Epidermal melanocyte (primary cell): ENCODE measurements around the gene GLE1.
"Not testable (repeated sequence)": the region's sequence is repeated elsewhere in the genome, so short reads cannot be mapped to it uniquely, and the experiment has no call there.

Experiments
- DNase-seq: peaks from one replicate; pipeline ENCODE4 v3.0.0; 2011; ENCODE audit warnings: low spot score; ENCODE audit not compliant: insufficient read length

The GLE1 gene

GRCh38 chr9:128495804-128496417, 8.6 kb upstream of the GLE1 start:
- DNase-seq, result no peak

- no peak for DNase-seq
Measured at GRCh38 chr9:128497824-128498610, 6.5 kb upstream of the GLE1 start.

- no peak for DNase-seq
Measured at GRCh38 chr9:128498911-128499310, 5.6 kb upstream of the GLE1 start.

DNA sequence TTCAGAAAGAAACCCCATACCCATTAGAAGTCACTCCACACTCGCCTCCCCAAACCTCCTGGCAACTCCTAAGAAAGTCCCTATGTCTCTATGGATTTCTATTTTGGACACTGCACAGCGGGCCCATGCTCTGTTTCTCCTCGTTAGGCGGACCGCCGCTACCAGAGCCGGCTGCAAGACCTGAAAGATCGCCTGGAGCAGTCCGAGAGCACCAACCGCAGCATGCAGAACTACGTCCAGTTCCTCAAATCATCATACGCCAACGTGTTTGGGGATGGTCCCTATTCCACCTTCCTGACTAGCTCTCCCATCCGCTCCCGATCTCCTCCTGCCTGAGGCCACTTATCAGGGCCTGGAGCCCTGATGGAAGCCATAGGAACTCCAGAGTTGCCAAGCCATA, 4.6 kb upstream of the GLE1 start:
- no peak for DNase-seq

- not testable (repeated sequence) for DNase-seq
Measured at GRCh38 chr9:128503415-128503825, 1.1 kb upstream of the GLE1 start.

DNA sequence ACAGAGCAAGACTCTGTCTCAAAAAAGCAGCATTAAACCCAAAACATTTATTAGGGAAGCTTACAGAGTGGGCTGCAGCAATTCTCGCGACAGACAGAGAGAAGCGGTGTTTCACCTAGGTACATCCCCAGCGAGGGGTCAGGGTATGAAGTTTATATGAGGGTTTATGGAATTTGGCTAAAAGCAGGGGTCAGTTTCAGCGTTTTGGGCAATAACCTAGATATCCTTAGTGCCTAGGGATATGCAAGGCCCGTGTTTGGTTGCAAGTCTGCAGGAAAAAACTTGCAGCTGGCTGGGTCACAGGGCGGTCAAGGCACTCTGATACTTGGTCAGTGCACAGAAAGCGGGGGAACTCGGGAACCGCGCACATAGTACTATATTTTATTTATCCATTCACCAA, 649 bp upstream of the GLE1 start:
- DNase-seq, result no peak

DNA sequence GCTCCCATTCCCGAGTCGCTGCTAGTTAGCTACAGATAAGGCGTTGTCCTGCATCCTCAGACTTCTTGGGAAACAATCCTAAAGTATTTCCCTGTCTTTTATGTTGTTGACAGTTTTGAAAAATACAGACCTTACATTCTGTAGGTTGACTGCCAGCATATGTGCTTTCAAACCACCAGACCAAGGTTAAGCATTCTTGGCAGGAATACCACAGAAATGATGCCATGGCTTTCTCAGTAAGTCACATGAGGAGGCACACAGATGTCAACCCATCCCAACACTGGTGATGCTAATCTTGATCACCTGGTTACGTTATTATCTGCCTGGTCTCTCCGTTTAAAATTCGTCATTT, 871 bp downstream of the GLE1 start:
- no peak for DNase-seq

GRCh38 chr9:128505906-128506305, 1.4 kb downstream of the GLE1 start:
- DNase-seq, result not testable (repeated sequence)

DNA sequence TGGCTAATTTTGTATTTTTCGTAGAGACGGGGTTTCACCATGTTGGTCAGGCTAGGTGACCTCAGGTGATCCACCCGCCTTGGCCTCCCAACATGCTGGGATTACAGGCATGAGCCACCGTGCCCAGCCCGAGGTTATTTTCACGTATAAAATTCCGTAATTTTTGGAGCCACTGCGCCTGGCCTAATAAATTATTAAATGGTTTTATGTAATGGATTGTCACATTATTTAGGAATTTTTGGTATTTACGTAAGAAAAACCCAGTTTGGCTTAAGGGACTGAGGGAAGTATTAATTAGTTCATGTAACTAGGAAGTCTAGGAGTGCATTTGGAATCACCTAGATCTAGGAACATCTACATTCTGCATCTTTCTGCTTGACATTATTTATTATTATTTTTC, 8.3 kb downstream of the GLE1 start:
- DNase-seq, result no peak

- no peak for DNase-seq
Measured at GRCh38 chr9:128521956-128522355, 17.4 kb downstream of the GLE1 start.

DNA sequence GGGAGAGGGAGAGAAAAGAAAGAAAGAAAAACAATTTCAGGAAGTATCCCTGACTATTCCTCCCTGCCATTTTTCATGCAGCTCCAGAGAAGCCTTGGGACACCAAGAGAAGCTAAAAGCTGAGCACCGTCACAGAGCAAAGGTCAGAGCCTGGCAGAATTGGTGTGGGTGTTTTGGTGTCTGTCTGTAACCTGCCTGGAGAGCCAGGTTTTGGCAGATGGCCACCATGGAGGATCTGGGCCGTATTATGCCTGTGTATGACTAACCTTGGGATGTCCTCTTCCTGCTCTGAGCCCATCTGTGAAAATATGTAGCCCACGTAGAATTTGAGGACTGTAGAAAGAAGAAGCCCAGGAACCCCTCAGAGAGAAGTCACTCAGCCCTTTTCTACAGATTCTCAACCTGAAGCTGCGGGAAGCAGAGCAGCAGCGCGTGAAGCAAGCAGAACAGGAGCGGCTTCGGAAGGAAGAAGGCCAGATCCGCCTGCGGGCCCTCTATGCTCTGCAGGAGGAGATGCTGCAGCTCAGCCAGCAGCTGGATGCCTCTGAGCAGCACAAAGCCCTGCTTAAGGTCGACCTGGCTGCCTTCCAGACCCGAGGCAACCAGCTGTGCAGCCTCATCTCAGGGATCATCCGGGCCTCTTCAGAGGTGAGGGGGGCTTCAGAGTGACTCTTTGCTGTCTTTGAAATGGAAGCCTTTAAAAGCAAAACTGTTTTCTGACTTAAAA, 18.8 kb downstream of the GLE1 start:
- no peak for DNase-seq

DNA sequence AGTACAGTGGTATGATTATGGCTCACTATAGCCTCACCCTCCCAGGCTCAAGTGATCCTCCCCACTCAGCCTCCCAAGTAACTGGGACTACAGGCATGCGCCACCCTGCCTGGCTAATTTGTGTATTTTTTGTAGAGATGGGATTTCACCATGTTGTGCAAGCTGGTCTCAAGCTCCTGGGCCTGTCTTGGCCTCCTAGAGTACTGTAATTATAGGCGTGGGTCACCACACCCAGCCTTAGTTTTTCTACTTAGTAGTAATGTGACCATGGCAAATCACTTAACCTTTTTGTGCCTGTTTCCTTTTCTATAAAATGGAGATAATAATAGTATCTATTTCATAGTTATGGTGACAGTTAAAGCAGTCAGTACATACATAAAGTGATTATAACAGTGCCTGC, 22.2 kb downstream of the GLE1 start:
- no peak for DNase-seq

GRCh38 chr9:128528445-128529160, 24.1 kb downstream of the GLE1 start:
- DNase-seq, result no peak

DNA sequence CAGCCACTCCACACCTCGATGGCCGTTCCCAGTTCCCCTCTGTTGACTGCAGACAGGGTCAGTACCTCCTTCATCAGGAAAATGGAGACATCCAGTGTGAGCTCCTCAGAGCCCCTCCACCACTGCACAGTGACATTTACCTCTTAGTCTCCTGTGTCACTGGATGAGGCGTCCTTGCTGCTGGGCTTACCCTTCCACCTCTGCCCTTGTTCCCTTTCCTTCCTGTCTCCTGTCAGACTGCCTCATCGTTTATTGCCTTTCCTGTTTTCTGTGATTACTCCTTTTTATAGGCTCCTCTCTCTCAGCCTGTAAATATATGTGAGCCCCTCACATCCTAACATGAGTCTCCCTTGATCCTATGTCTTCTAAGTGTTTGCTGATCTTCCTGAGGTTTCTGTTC, 24.7 kb downstream of the GLE1 start:
- DNase-seq, result no peak

DNA sequence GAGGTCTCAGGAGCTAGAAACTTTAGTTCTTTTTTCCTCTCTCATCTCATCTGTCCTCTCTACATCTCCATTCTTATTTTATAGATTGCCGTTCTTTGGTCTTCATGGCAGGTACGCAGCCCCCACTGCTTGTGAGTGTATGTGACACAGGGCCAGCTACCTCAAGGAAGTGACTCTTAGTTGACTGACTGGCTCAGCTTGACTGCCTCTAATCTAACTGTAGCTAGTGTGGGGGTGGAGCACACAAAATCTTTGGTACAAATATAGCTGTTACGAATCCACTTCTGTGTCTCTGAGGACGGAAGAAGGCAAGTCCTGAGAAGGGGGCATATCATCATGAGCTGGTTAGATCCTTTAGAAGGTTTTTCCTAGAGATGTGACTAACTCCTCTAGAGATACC, 28.1 kb downstream of the GLE1 start:
- DNase-seq, result no peak

DNA sequence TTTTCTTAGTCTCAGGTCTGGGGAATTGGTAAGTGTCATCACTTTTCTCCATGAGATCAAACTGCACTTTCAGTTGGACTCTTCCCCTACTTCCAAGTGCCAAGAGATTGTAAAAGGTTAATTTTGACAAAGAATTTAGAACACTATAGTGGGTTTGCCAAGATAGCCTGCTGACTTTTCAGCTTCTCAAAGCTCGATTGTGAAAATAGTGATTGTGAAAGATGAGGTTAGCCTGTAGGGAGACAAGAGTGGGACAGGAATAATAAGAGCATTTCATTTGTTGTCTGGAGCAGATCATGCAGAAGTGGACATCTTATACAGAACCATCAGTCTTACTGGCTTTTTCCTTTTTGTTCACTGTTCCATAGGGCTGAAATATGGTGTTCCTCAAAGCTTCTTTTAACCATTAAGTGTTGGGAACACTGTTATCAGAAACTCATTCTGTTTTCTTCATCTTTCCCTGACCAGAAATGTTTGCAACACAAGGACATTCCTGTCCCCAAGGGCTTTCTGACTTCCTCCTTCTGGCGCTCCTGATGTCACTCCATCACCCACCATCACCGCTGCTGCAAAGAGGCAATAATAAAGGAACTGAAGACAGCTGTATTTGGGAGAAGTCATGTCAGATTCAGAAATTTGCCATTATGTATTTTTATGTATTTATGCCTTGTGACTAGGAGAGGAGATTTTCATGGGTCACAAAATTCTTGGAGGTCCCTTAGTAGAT, 36.3 kb downstream of the GLE1 start:
- DNase-seq, result no peak

DNA sequence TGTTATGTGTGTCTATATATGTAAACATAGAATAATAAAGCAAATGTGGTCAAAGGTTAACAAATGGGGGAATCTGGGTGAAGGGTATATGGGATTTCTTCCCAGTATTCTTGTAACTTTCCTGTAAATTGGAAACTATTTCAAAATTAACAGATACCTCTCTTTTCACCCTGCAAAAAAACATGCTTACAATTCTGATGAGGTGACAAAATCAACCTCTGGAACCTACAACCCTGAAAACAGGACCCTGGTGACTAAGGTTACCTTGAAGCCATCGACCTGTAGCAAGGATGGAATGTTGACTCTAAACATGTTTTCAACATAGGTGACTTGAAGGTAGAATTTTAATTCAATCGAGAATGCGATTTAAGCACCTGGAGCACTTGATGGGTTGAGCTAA, 42.0 kb downstream of the GLE1 start:
- DNase-seq, result no peak

- DNase-seq, result no peak
Measured at GRCh38 chr9:128548876-128549275, 44.4 kb downstream of the GLE1 start.

DNA sequence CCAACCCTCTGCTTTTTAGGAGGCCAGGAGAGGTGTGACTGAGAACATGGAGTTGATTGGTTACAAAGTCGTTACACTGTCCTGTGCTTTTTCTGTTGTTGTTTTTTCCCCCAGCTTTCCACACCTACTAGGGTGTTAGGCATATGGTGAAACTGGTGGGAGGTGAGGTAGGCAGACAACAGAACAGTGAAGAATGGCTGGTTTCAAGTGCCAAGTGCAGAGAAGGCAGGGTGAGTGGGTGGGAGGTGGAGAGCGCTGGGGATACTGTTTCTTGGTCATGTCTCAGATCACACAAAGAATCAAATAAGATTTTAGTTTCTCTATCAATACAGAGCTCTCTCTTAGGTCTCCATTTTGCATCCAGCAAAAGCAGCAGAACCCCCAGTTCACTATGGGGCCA, 45.7 kb downstream of the GLE1 start:
- no peak for DNase-seq

GRCh38 chr9:128550770-128551656, 46.5 kb downstream of the GLE1 start:
- DNase-seq, result no peak
